ENCODE results near the gene ROCK2. TPM values are rescaled to one million over a fixed set of nuclear protein-coding genes. Genes with fewer than 3 reads are reported as not detected.

ROCK2 gene
- total RNA-seq, 2 donors from 2014 or later = 85.8 to 96.6 TPM

DNA sequence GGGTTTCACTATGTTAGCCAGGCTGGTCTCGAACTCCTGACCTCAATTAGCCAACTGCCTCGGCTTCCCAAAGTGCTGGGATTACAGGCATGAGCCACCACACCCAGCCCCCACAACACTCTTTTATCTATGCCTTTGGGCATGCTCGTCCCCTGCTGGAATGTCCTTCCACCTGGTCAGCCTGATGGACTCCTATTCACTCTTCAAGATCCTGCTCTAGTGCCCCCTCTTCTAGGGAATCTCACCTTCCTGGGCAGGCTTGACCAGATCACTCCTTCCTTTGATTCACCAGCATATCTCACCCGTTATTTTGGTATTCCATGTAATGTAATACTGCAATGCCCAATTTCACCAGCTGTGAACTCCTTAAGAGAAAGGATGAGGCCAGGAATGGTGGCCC is 203.1 kb downstream of the ROCK2 start:
- Histone ChIP-seq H3K27me3 (replicated peaks; ENCODE audit: insufficient read depth) (no peaks in the 10 kb centered on the region), H3K4me1 (ENCODE audit: control insufficient read depth in 1 of 2, low read depth in 2 of 2) (no peaks in the 10 kb centered on the region), H3K4me3 (no peak overlapping the region), H3K36me3 (no peaks in the 10 kb centered on the region), H3K9me3 (no peaks in the 10 kb centered on the region), H3K27ac (no peak overlapping the region)
- TF ChIP-seq, protein P1, sequence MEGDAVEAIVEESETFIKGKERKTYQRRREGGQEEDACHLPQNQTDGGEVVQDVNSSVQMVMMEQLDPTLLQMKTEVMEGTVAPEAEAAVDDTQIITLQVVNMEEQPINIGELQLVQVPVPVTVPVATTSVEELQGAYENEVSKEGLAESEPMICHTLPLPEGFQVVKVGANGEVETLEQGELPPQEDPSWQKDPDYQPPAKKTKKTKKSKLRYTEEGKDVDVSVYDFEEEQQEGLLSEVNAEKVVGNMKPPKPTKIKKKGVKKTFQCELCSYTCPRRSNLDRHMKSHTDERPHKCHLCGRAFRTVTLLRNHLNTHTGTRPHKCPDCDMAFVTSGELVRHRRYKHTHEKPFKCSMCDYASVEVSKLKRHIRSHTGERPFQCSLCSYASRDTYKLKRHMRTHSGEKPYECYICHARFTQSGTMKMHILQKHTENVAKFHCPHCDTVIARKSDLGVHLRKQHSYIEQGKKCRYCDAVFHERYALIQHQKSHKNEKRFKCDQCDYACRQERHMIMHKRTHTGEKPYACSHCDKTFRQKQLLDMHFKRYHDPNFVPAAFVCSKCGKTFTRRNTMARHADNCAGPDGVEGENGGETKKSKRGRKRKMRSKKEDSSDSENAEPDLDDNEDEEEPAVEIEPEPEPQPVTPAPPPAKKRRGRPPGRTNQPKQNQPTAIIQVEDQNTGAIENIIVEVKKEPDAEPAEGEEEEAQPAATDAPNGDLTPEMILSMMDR (IDR thresholded peaks at IDR 0.05) = no peak
- DNase-seq (ENCODE audit: low spot score) (no peak), ATAC-seq (ENCODE audit: insufficient number of reproducible peaks, low FRiP score, low read depth) (no peak)

DNA sequence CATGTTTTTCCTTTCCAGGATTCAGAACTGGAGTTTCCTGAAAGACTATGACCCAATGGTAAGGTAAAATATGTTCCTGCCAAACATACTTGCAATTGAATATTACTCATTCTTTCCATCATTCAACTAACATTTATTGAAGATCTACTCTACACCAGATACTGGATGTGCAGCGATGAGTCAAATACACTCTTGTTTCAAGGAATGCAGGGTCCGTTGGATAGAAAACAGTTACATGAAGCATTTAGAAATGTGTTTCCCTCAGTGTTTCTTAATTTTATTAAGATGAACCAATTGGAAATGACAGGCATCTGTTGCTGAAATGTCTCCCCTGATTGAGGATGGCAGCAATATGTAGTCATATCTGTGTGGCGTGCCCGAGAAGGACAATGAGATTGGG is 203.9 kb downstream of the ROCK2 start:
- H3K36me3 ChIP-seq = no peaks in the 10 kb centered on the region
- H3K9me3 ChIP-seq = no peaks in the 10 kb centered on the region
- no peaks in the 10 kb centered on the region for H3K4me1 ChIP-seq (ENCODE audit: control insufficient read depth in 1 of 2, low read depth in 2 of 2)
- DNase-seq (ENCODE audit: low spot score) (no peak), ATAC-seq (ENCODE audit: insufficient number of reproducible peaks, low FRiP score, low read depth) (no peak)
- TF ChIP-seq, protein P1 (IDR thresholded peaks at IDR 0.05) = no peak
- no peak overlapping the region for H3K27ac ChIP-seq
- no peaks in the 10 kb centered on the region for H3K27me3 ChIP-seq (replicated peaks; ENCODE audit: insufficient read depth)
- H3K4me3 ChIP-seq = no peak overlapping the region

DNA sequence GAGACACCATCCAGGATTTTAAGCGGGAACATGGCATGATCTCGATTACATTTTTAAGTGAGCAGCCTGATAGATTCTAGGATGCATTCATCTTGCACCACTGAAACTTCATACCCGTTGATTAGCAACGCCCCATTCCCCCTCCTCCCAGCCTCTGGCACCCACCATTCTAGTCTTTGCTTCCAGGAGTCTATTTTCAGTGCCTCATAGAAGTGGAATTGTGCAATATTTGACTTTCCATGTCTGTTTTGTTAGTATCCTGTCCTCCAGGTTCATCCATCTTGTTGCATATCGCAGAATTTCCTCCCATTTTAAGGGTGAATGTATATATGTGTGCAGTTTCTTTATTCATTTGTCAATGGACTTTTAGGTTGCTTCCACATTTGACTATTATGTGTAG is 210.1 kb downstream of the ROCK2 start:
- Histone ChIP-seq H3K27ac (no peak overlapping the region), H3K27me3 (replicated peaks; ENCODE audit: insufficient read depth) (no peaks in the 10 kb centered on the region), H3K9me3 (no peaks in the 10 kb centered on the region), H3K36me3 (no peaks in the 10 kb centered on the region), H3K4me1 (ENCODE audit: control insufficient read depth in 1 of 2, low read depth in 2 of 2) (peaks cover 14 to 22% of the 10 kb centered on the region in 2 donors), H3K4me3 (no peak overlapping the region)
- DNase-seq (ENCODE audit: low spot score) (no peak), ATAC-seq (ENCODE audit: insufficient number of reproducible peaks, low FRiP score, low read depth) (no peak)
- TF ChIP-seq, protein P1 (IDR thresholded peaks at IDR 0.05) = no peak

DNA sequence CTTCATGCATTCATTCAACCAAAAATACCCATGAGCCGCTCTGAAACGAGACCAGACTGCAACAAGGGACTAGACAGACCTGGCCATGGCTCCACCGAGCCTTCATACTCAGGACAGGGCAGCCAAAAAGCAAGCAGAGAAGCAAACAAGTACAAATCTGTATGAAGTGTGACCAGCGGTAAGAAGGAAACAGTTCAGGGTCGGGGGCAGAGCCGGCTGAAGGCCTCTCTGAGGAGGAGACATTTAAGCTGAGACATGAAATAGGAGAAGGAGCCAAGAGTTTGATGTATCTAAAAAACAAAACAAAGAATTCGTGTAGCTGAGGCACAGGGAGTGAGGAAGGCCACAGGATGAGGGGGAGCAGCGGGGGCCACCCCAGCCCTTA is 210.5 kb downstream of the ROCK2 start:
- H3K4me3 ChIP-seq = peak overlapping the region; percentile 80
- no peaks in the 10 kb centered on the region for H3K9me3 ChIP-seq
- H3K27ac ChIP-seq = no peak overlapping the region
- no peaks in the 10 kb centered on the region for H3K27me3 ChIP-seq (replicated peaks; ENCODE audit: insufficient read depth)
- DNase-seq (ENCODE audit: low spot score) = no peak
- no peaks in the 10 kb centered on the region for H3K36me3 ChIP-seq
- ATAC-seq (ENCODE audit: insufficient number of reproducible peaks, low FRiP score, low read depth) = no peak
- TF ChIP-seq, protein P1 (IDR thresholded peaks at IDR 0.05) = no peak
- H3K4me1 ChIP-seq (ENCODE audit: control insufficient read depth in 1 of 2, low read depth in 2 of 2) = peaks cover 14 to 25% of the 10 kb centered on the region in 2 donors

DNA sequence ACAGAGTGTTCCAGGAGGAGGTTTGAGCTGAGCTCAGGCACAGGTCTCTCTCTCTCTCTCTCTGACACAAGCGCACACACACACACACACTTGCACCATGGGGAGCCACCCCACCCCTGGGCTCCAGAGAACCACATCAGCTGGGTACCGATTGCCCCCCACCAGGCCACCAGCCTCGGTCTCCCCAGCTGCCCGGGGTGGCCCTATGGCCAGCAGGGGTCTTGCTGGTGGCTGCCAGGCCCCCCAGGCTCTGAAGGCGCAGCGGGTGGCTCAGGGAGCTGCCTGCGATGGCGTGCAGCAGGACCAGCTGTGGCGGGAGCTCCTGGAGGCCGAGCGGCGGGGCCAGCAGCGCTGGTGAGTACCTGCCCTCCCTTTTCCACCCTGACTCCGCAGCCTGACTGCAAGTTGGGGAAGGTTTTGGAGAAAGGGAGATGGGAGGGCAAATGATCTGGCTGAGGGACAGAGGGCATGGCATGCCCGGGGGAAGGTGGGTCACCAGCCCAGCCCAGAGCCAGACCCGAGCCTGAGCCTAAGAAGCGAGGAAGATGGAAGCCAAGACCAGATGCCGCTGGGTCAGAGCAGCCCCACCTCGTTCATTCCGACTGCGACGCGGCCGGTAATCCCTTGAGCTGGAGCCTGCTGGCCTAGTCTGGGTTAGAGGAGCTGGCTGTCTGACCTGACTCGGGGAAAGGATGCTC is 211.0 kb downstream of the ROCK2 start:
- Histone ChIP-seq H3K4me3 (peak overlapping the region; percentile 80), H3K4me1 (ENCODE audit: control insufficient read depth in 1 of 2, low read depth in 2 of 2) (peaks cover 14 to 31% of the 10 kb centered on the region in 2 donors), H3K9me3 (no peaks in the 10 kb centered on the region), H3K27ac (no peak overlapping the region), H3K36me3 (no peaks in the 10 kb centered on the region), H3K27me3 (replicated peaks; ENCODE audit: insufficient read depth) (no peaks in the 10 kb centered on the region)
- DNase-seq (ENCODE audit: low spot score) (no peak), ATAC-seq (ENCODE audit: insufficient number of reproducible peaks, low FRiP score, low read depth) (no peak)
- TF ChIP-seq, protein P1 (IDR thresholded peaks at IDR 0.05) = no peak

All from thoracic aorta (tissue), 2 donors.